Ramos (cell line): Measurements from ENCODE around the gene ZNF24.

ENCODE experiments used
- in situ Hi-C: fragments of 300-500 bp; cut with MboI; formaldehyde crosslinking; loops from one replicate; pipeline ENCODE4 v1.14.3; 2022; ENCODE audit warnings: low sequenced_read_pairs; ENCODE audit not compliant: unreplicated experiment

Gene ZNF24

GRCh38 chr18:35322486-35323458 lies 21.4 kb downstream of the ZNF24 start:
- in situ Hi-C loops: no loop called here

GRCh38 chr18:35311496-35311895 lies 32.7 kb downstream of the ZNF24 start:
- in situ Hi-C loops: no loop called here

- in situ Hi-C loops: no loop called here
Observed at GRCh38 chr18:35306588-35307250, 37.5 kb downstream of the ZNF24 start.

GRCh38 chr18:35303610-35304009 lies 40.6 kb downstream of the ZNF24 start:
- in situ Hi-C loops: no loop called here

GRCh38 chr18:35296060-35296459 lies 48.2 kb downstream of the ZNF24 start:
- in situ Hi-C loops: no loop called here

- in situ Hi-C loops: no loop called here
Observed at GRCh38 chr18:35291166-35291565, 53.1 kb downstream of the ZNF24 start.

GRCh38 chr18:35290094-35290735 lies 54.0 kb downstream of the ZNF24 start, which contains the start of gene ZSCAN30:
TSS of gene ZSCAN30 (minus strand) at chr18:35290229. CDS start at chr18:35264352, 25,877 bp downstream.
- in situ Hi-C loops: no loop called here

GRCh38 chr18:35289727-35290093 lies 54.5 kb downstream of the ZNF24 start:
- in situ Hi-C loops: no loop called here

GRCh38 chr18:35289293-35289692 lies 54.9 kb downstream of the ZNF24 start:
- in situ Hi-C loops: no loop called here

GRCh38 chr18:35284841-35285240 lies 59.4 kb downstream of the ZNF24 start:
- in situ Hi-C loops: no loop called here

- in situ Hi-C loops: no loop called here
Observed at GRCh38 chr18:35283923-35284794, 60.1 kb downstream of the ZNF24 start.

GRCh38 chr18:35282353-35282752 lies 61.9 kb downstream of the ZNF24 start:
- in situ Hi-C loops: no loop called here
